ENCODE measurements around the gene LOXHD1.

LOXHD1 gene

GRCh38 chr18:46621871-46622270, 35.1 kb downstream of the LOXHD1 start:
- no peak overlapping the region for H3K4me3 ChIP-seq (ENCODE audit: low read length)
- no peak for TF ChIP-seq CTCF (conservative IDR thresholded peaks at IDR 0.05; ENCODE audit: low read length)
- no peak for DNase-seq (ENCODE audit: low read depth)

- TF ChIP-seq CTCF (conservative IDR thresholded peaks at IDR 0.05; ENCODE audit: low read length), result no peak
- no peak overlapping the region for H3K4me3 ChIP-seq (ENCODE audit: low read length)
- no peak for DNase-seq (ENCODE audit: low read depth)
Observed at GRCh38 chr18:46621111-46621766, 35.8 kb downstream of the LOXHD1 start.

- DNase-seq (ENCODE audit: low read depth), result no peak
- H3K4me3 ChIP-seq (ENCODE audit: low read length), result no peak overlapping the region
- TF ChIP-seq CTCF (conservative IDR thresholded peaks at IDR 0.05; ENCODE audit: low read length), result no peak
Observed at GRCh38 chr18:46619559-46619958, 37.5 kb downstream of the LOXHD1 start.

GRCh38 chr18:46615720-46616119, 41.3 kb downstream of the LOXHD1 start:
- H3K4me3 ChIP-seq (ENCODE audit: low read length), result no peak overlapping the region
- no peak for TF ChIP-seq CTCF (conservative IDR thresholded peaks at IDR 0.05; ENCODE audit: low read length)
- no peak for DNase-seq (ENCODE audit: low read depth)

GRCh38 chr18:46609048-46609447, 48.0 kb downstream of the LOXHD1 start:
- no peak for DNase-seq (ENCODE audit: low read depth)
- no peak overlapping the region for H3K4me3 ChIP-seq (ENCODE audit: low read length)
- TF ChIP-seq CTCF (conservative IDR thresholded peaks at IDR 0.05; ENCODE audit: low read length), result no peak

- DNase-seq (ENCODE audit: low read depth), result no peak
- TF ChIP-seq CTCF (conservative IDR thresholded peaks at IDR 0.05; ENCODE audit: low read length), result no peak
- H3K4me3 ChIP-seq (ENCODE audit: low read length), result no peak overlapping the region
Observed at GRCh38 chr18:46607926-46608325, 49.1 kb downstream of the LOXHD1 start.

GRCh38 chr18:46601141-46601805, 55.7 kb downstream of the LOXHD1 start:
- no peak overlapping the region for H3K4me3 ChIP-seq (ENCODE audit: low read length)
- TF ChIP-seq CTCF (conservative IDR thresholded peaks at IDR 0.05; ENCODE audit: low read length), result no peak
- no peak for DNase-seq (ENCODE audit: low read depth)

All from AG10803 (cell line).